PC-3 (cell line): ENCODE measurements around the gene GNRHR.

Experiments
- EZH2 ChIP-seq: fragments of 300-600 bp; sonication (generic); IDR thresholded peaks from one replicate; pipeline ENCODE4 v1.6.1; 2017; ENCODE audit warnings: antibody characterized with exemption, mild to moderate bottlenecking, low read length; ENCODE audit not compliant: unreplicated experiment
- TF ChIP-seq, protein P1 (sequence below): fragments of 300-600 bp; sonication (generic); conservative IDR thresholded peaks from 2 replicates; pipeline ENCODE4 v1.5.1; 2017; ENCODE audit warnings: antibody characterized with exemption, low read depth, mild to moderate bottlenecking, low read length

DNA sequence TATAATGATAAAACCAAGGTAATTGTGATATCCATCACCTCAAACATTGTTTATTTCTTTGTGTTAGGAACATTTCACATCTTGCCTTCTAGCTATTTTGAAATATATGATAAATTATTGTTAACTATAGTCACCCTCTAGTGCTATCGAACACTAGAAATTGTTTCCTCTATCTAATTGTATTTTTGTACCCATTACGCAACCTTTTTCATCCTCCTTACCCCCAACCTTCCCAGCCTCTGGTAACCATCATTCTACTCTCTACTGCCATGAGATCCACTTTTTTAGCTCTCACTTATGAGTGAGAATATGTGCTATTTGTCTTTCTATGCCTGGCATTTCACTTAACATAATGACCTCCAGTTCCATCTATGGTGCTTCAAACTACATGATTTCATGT lies 49.3 kb downstream of the GNRHR start:
- TF ChIP-seq, protein P1, sequence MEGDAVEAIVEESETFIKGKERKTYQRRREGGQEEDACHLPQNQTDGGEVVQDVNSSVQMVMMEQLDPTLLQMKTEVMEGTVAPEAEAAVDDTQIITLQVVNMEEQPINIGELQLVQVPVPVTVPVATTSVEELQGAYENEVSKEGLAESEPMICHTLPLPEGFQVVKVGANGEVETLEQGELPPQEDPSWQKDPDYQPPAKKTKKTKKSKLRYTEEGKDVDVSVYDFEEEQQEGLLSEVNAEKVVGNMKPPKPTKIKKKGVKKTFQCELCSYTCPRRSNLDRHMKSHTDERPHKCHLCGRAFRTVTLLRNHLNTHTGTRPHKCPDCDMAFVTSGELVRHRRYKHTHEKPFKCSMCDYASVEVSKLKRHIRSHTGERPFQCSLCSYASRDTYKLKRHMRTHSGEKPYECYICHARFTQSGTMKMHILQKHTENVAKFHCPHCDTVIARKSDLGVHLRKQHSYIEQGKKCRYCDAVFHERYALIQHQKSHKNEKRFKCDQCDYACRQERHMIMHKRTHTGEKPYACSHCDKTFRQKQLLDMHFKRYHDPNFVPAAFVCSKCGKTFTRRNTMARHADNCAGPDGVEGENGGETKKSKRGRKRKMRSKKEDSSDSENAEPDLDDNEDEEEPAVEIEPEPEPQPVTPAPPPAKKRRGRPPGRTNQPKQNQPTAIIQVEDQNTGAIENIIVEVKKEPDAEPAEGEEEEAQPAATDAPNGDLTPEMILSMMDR: no peak
- no peak for TF ChIP-seq EZH2
